Natural killer cell (primary cell): ENCODE data around the gene STARD7. TPM values are rescaled to one million over a fixed set of nuclear protein-coding genes. Genes with fewer than 3 reads are reported as not detected.

Experiments
- ATAC-seq, 3 donors: fragments of 150-1000 bp in 2 of 3; fragments of 200-7000 bp in 1 of 3; cut with Tn5 transposase; 1 replicate in 1 of 3; 2 replicates in 2 of 3; pipeline ENCODE4 v1.10.0; 2021; ENCODE audit warnings: mild to moderate bottlenecking in 2 of 3, moderate library complexity in 2 of 3
- DNase-seq, 2 donors: peaks; one replicate each; pipeline versions ENCODE4 v3.0.0 to v3.0.0-alpha.2; 2013 to 2021; ENCODE audit warnings: mixed read lengths in 1 of 2
- H3K27ac ChIP-seq: one replicate; pipeline ENCODE4 v1.5.1; 2013; ENCODE audit warnings: mild to moderate bottlenecking, low read length
- H3K27me3 ChIP-seq: one replicate; pipeline ENCODE4 v1.6.1; 2013; ENCODE audit warnings: low read length; ENCODE audit not compliant: control insufficient read depth, insufficient read depth
- H3K36me3 ChIP-seq: one replicate; pipeline ENCODE4 v1.6.1; 2013; ENCODE audit warnings: low read length; ENCODE audit not compliant: control insufficient read depth, insufficient read depth
- H3K4me1 ChIP-seq: one replicate; pipeline ENCODE4 v1.6.1; 2013; ENCODE audit warnings: low read length; ENCODE audit not compliant: control insufficient read depth, insufficient read depth
- H3K4me3 ChIP-seq: one replicate; pipeline ENCODE4 v1.5.1; 2013; ENCODE audit warnings: low read length
- H3K9me3 ChIP-seq: one replicate; pipeline ENCODE4 v1.6.1; 2013; ENCODE audit warnings: low read length; ENCODE audit not compliant: control insufficient read depth, insufficient read depth
- H3K27ac Mint-ChIP-seq, 2 donors: one replicate each; pipeline ENCODE4 v1.8.0; 2022; ENCODE audit warnings: mild to moderate bottlenecking in 2 of 2, mixed read lengths in 2 of 2, moderate library complexity in 1 of 2
- H3K27me3 Mint-ChIP-seq, 2 donors: one replicate each; pipeline ENCODE4 v1.8.0; 2022; ENCODE audit warnings: low read depth in 2 of 2, mixed read lengths in 2 of 2
- H3K36me3 Mint-ChIP-seq: one replicate; pipeline ENCODE4 v1.8.0; 2022; ENCODE audit warnings: mixed read lengths
- H3K4me1 Mint-ChIP-seq, 2 donors: one replicate each; pipeline ENCODE4 v1.8.0; 2022; ENCODE audit warnings: mixed read lengths in 2 of 2
- H3K4me3 Mint-ChIP-seq: one replicate; pipeline ENCODE4 v1.8.0; 2022; ENCODE audit warnings: mild to moderate bottlenecking, moderate library complexity, mixed read lengths
- H3K9me3 Mint-ChIP-seq, 2 donors: one replicate each; pipeline ENCODE4 v1.8.0; 2022; ENCODE audit warnings: mixed read lengths in 2 of 2
- CTCF ChIP-seq: fragments of 200-600 bp; IDR thresholded peaks from one replicate; pipeline ENCODE4 v1.8.0; 2022; ENCODE audit warnings: antibody characterized with exemption
- WGBS: methylation state at CpG from one replicate; pipeline ENCODE4 v1.1.7; 2013; ENCODE audit warnings: missing lambda C conversion rate; ENCODE audit not compliant: insufficient coverage; 5-methylcytosine and 5-hydroxymethylcytosine counted together
- intact Hi-C: fragments of 100-400 bp; cut with micrococcal nuclease; formaldehyde crosslinking; loops from one replicate; pipeline ENCODE4 v1.14.2; 2022
- total RNA-seq, 4 donors: library from RNA; stranded (reverse); fragments of 120-200 nt in 1 of 4; gene quantifications; one replicate each; pipeline versions ENCODE4 v1.2.3 to v1.2.4, GENCODE V29; 2013 to 2022

Gene STARD7
- total RNA-seq, 3 donors from 2014 or later (not counting 1 experiment from before 2014, with no cell fraction given): 62.6 to 106 (median 86.1) TPM

DNA sequence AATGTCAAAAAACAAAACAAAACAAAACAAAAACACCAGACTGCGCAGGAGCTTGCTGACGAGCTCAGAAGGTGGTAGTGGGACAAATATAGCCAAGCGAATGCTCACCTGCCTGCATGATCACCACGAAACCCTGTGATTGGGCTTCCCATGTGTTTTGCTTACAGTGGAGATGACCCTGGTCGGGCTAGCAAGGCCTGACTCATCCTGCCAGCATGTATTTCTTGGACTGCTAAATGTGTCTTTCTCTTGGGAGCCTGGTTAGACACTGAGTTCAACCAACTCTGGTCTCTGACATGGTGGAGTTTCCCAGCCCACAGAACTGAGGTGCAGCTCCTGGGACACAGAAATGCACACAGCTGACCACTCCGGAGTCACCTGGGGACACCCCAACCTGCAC, 32.7 kb downstream of the STARD7 start:
- peaks cover 0 to 2% of the 10 kb centered on the region in 2 donors for H3K27me3 Mint-ChIP-seq
- 86% methylated on average over 6 of the region's 6 CpGs for WGBS
- intact Hi-C loops: loop anchor here (10.0 kb wide), 2 partner anchors 151 to 181 kb away; partner anchors contain the start of gene ANKRD36C

GRCh38 chr2:96174251-96175144, 34.1 kb downstream of the STARD7 start:
- TF ChIP-seq CTCF: peak; percentile 91
- ATAC-seq (peak; percentile 94 to 100 (median 100)), DNase-seq (peak; percentile 80 to 90)
- H3K9me3 ChIP-seq: no peaks in the 10 kb centered on the region
- no peak overlapping the region for H3K27ac ChIP-seq
- no peaks in the 10 kb centered on the region for H3K36me3 ChIP-seq
- H3K27ac Mint-ChIP-seq: peak overlapping the region in 1 of 2 donors; percentile 19
- H3K4me1 Mint-ChIP-seq: peaks cover 8% of the 10 kb centered on the region in 2 donors
- no peaks in the 10 kb centered on the region for H3K9me3 Mint-ChIP-seq
- no peak overlapping the region for H3K4me3 ChIP-seq
- H3K4me3 Mint-ChIP-seq: no peak overlapping the region
- no peaks in the 10 kb centered on the region for H3K36me3 Mint-ChIP-seq
- intact Hi-C loops: loop anchor here (1.0 to 10.0 kb wide), 3 partner anchors 36 to 180 kb away; partner anchors contain the start of genes ANKRD36C and ASTL
- peaks cover 0 to 2% of the 10 kb centered on the region in 2 donors for H3K27me3 Mint-ChIP-seq
- WGBS: 51% methylated on average over 8 of the region's 8 CpGs
- H3K4me1 ChIP-seq: peaks cover 7% of the 10 kb centered on the region
- H3K27me3 ChIP-seq: no peaks in the 10 kb centered on the region

More for the DNA sequence above, 32.7 kb downstream of the STARD7 start:
- Histone ChIP-seq H3K4me1 (peaks cover 21% of the 10 kb centered on the region), H3K27ac (no peak overlapping the region), H3K27me3 (no peaks in the 10 kb centered on the region), H3K36me3 (no peaks in the 10 kb centered on the region), H3K4me3 (no peak overlapping the region), H3K9me3 (no peaks in the 10 kb centered on the region)
- ATAC-seq (no peak), DNase-seq (no peak)
- no peak overlapping the region for H3K27ac Mint-ChIP-seq
- H3K9me3 Mint-ChIP-seq: no peaks in the 10 kb centered on the region
- H3K4me3 Mint-ChIP-seq: no peak overlapping the region
- TF ChIP-seq CTCF: no peak
- H3K4me1 Mint-ChIP-seq: peaks cover 19 to 21% of the 10 kb centered on the region in 2 donors
- no peaks in the 10 kb centered on the region for H3K36me3 Mint-ChIP-seq

DNA sequence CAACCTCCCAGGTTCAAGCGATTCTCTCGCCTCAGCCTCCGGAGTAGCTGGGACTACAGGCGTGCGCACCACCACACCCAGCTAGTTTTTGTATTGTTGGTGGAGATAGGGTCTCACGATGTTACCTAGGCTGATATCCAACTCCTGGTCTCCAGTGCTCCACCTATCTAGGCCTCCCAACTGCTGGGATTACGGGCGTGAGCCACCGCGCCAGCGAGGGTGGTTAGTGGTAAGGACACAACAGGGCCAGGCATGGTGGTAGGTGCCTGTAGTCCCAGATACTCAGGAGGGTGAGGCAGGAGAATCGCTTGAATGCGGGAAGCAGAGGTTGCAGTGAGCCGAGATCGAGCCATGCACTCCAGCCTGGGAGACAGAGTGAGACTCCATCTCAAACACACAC, 36.8 kb downstream of the STARD7 start:
- no peak for TF ChIP-seq CTCF
- H3K9me3 Mint-ChIP-seq: no peaks in the 10 kb centered on the region
- 93% methylated on average over 14 of the region's 15 CpGs for WGBS

More for the DNA sequence above, 36.8 kb downstream of the STARD7 start:
- Mint-ChIP-seq H3K36me3 (no peaks in the 10 kb centered on the region), H3K27me3 (peaks cover 0 to 2% of the 10 kb centered on the region in 2 donors), H3K4me3 (no peak overlapping the region), H3K4me1 (peaks cover 5 to 14% of the 10 kb centered on the region in 2 donors), H3K27ac (peak overlapping the region in 1 of 2 donors; percentile 34)
- no peaks in the 10 kb centered on the region for H3K27me3 ChIP-seq
- DNase-seq: no peak
- H3K36me3 ChIP-seq: no peaks in the 10 kb centered on the region
- ATAC-seq: no peak
- H3K9me3 ChIP-seq: no peaks in the 10 kb centered on the region
- intact Hi-C loops: loop anchor here (10.0 kb wide), 2 partner anchors 147 to 177 kb away; partner anchors contain the start of gene ANKRD36C
- no peak overlapping the region for H3K4me3 ChIP-seq
- H3K4me1 ChIP-seq: peaks cover 7% of the 10 kb centered on the region
- H3K27ac ChIP-seq: no peak overlapping the region
